SK-N-SH treated with all-trans-retinoic acid at 6 μM for 48 hours (cell line): ENCODE measurements around the gene ACVR1B.

Source experiments
- PATZ1 ChIP-seq: fragments of 250-450 bp; sonication (Bioruptor Pico); IDR thresholded peaks from 2 replicates; pipeline ENCODE4 v1.8.0; 2020; ENCODE audit warnings: mild to moderate bottlenecking, moderate library complexity, borderline replicate concordance
- ZFP30 ChIP-seq: fragments of 450-650 bp; formaldehyde crosslinking; IDR thresholded peaks from 2 replicates; pipeline ENCODE4 v1.5.0; 2022; ENCODE audit warnings: mild to moderate bottlenecking, moderate library complexity

- TF ChIP-seq PATZ1 (CRISPR knock-in tag) (no peak), ZFP30 (CRISPR knock-in tag) (no peak)
Measured at GRCh38 chr12:51917746-51918453, 33.6 kb upstream of the ACVR1B start.
